ENCODE results near the gene LSM5. TPM values are rescaled to one million over a fixed set of nuclear protein-coding genes. Genes with fewer than 3 reads are reported as not detected.

LSM5 gene
- total and polyA plus RNA-seq, 2 of the 4 experiments (the other 2 are of a cell fraction), result 5.0 to 26.5 TPM

DNA sequence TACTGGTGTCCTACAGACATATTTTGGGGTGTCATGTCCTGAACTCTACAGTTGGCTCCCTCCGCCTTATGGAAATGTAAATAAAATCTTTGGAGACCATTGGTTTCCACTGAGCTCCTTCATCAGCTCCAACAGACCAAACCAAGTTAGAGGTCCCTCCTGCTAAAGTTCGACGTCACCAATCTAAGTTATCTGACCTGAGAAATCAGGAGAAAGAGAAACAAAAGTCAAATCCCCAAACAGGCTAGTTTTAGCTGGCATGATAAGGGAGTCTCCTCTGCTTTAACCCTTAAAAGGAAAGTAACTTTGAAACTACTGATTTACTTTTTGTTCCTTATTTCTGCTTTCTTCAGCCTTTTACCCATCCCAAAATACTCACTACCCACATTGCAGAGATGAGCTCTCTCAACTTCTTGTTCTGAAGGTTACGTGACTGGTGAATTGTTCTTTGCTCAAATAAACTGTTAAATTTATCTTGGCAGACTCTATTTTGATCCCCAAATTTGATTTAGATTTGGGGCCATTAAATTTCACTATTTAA lies 45.1 kb upstream of the LSM5 start:
- no peaks in the 10 kb centered on the region for H3K9me3 ChIP-seq (ENCODE audit: control insufficient read depth, insufficient read depth, low read length)
- no CpG with 5 or more reads among the region's 4 CpGs for WGBS, 2 experiments (ENCODE audit: extremely low coverage in 2 of 2, insufficient read length in 1 of 2)
- H3K79me1 ChIP-seq (ENCODE audit: low read depth in 1 of 2, low read length in 2 of 2), result peaks cover 34 to 75% of the 10 kb centered on the region in 2 experiments
- in situ Hi-C loops (cut with MboI; ENCODE audit: low sequenced_read_pairs) (no loop called here), dilution Hi-C loops (cut with HindIII; ENCODE audit: low sequenced_read_pairs, unreplicated experiment) (no loop called here), intact Hi-C loops (cut with micrococcal nuclease) (no loop called here)
- H3K4me3 ChIP-seq (ENCODE audit: insufficient read depth, low read depth, low read length), result no peak overlapping the region
- ChIA-PET POLR2A (ENCODE audit: unreplicated experiment) (no interaction called here), CTCF (no interaction called here)
- H4K5ac ChIP-seq (ENCODE audit: low read depth, low read length), result no peak overlapping the region
- H3K14ac ChIP-seq (replicated peaks; ENCODE audit: low read depth, low read length), result no peak overlapping the region
- DNase-seq (no peak), ATAC-seq (ENCODE audit: low read depth) (no peak)
- H2BK120ac ChIP-seq (ENCODE audit: low read depth, low read length), result no peak overlapping the region
- H3K9ac ChIP-seq (ENCODE audit: low read depth, low read length), result no peak overlapping the region
- H3K4me2 ChIP-seq (ENCODE audit: low read depth, low read length), result no peak overlapping the region
- no peak overlapping the region for H4K91ac ChIP-seq (ENCODE audit: insufficient read depth, low read depth, low read length)
- no peak overlapping the region for H4K8ac ChIP-seq (ENCODE audit: low read depth in 2 of 2, low read length in 2 of 2)
- H3K9me1 ChIP-seq (ENCODE audit: insufficient read depth, low read length), result peaks cover 15% of the 10 kb centered on the region
- H2AK9ac ChIP-seq (replicated peaks; ENCODE audit: low read depth, low read length, poor library complexity), result no peak overlapping the region
- H2AK5ac ChIP-seq (ENCODE audit: low read depth, low read length), result no peak overlapping the region
- H3K4ac ChIP-seq (ENCODE audit: low read depth, low read length), result no peak overlapping the region
- H4K20me1 ChIP-seq (ENCODE audit: insufficient read depth, low read length), result peaks cover 31% of the 10 kb centered on the region; the same call in 1 of the 2 replicates
- H3K27me3 ChIP-seq (ENCODE audit: control insufficient read depth, insufficient read depth, low read length), result no peaks in the 10 kb centered on the region
- TF ChIP-seq MAZ (IDR thresholded peaks at IDR 0.05; ENCODE audit: borderline replicate concordance, low read depth, low read length), result no peak
- no peak for TF ChIP-seq RFX5 (IDR thresholded peaks at IDR 0.05; ENCODE audit: low read depth, low read length)
- no peak overlapping the region for H3K23ac ChIP-seq (ENCODE audit: low read depth, low read length)
- no peak overlapping the region for H2AFZ ChIP-seq (replicated peaks; ENCODE audit: low read length, poor library complexity)
- H3K18ac ChIP-seq (ENCODE audit: low read depth, low read length), result no peak overlapping the region
- H3K56ac ChIP-seq (ENCODE audit: extremely low read depth, insufficient read depth, low read length), result no peak overlapping the region
- H2BK5ac ChIP-seq (ENCODE audit: low read depth, low read length, poor library complexity, severe bottlenecking), result no peak overlapping the region
- H3K36me3 ChIP-seq (ENCODE audit: control insufficient read depth, insufficient read depth, low read length), result peaks cover 2% of the 10 kb centered on the region; the same call in 1 of the 2 replicates
- no TSS peak for BruUV-seq (replicated peaks)
- H2BK20ac ChIP-seq (ENCODE audit: low read depth, low read length), result no peak overlapping the region
- no peak overlapping the region for H2BK15ac ChIP-seq (ENCODE audit: low read depth, low read length)
- H3K27ac ChIP-seq (ENCODE audit: insufficient read depth, low read length), result no peak overlapping the region
- H3K4me1 ChIP-seq (ENCODE audit: control insufficient read depth, insufficient read depth, low read length), result peaks cover 5% of the 10 kb centered on the region
